Measurements from ENCODE around the gene PRTFDC1.

DNA sequence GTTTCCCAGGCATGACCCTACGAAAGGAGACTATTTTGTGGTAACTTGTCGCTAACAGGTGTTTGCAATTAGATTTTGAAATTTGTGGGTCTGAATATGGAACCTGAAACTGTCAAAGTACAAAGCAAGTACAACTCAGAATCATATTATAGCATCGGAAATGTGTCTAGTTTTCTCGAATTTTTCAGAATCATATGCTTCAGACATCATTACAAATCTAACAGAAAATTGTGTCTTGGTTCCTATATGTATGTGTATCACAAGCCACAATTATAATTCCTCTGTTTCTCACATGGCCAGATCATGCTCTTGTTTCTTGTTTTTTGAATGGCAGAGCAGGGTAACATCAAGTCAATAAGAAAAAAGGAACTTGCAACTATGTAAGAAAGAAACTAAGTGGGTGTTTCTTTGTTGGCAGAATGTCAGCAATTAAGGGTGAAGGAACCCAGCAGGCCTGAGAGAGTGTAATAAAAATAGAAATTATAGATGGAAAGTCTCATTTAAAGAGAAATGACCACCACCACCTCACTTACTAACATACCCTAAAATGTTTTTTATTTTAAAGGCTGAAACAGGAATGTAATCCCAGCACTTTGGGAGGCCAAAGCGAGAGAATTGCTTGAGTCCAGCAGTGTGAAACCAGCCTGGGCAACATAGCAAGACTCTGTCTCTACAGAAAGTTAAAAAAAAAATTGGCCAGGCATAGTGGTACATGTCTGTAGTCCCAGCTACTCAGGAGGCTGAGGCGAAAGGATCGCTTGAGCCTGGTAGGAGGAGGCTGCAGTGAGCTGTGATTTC is 51.3 kb downstream of the PRTFDC1 start:
- no peak for TF ChIP-seq CHD4 (IDR thresholded peaks at IDR 0.05; ENCODE audit: borderline replicate concordance, low read length)
- no peak for TF ChIP-seq IKZF4 (CRISPR knock-in tag; IDR thresholded peaks at IDR 0.05; ENCODE audit: borderline replicate concordance, low read depth, not compliant biosample characterization)
- TF ChIP-seq, protein P1, sequence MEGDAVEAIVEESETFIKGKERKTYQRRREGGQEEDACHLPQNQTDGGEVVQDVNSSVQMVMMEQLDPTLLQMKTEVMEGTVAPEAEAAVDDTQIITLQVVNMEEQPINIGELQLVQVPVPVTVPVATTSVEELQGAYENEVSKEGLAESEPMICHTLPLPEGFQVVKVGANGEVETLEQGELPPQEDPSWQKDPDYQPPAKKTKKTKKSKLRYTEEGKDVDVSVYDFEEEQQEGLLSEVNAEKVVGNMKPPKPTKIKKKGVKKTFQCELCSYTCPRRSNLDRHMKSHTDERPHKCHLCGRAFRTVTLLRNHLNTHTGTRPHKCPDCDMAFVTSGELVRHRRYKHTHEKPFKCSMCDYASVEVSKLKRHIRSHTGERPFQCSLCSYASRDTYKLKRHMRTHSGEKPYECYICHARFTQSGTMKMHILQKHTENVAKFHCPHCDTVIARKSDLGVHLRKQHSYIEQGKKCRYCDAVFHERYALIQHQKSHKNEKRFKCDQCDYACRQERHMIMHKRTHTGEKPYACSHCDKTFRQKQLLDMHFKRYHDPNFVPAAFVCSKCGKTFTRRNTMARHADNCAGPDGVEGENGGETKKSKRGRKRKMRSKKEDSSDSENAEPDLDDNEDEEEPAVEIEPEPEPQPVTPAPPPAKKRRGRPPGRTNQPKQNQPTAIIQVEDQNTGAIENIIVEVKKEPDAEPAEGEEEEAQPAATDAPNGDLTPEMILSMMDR (CRISPR knock-in tag; IDR thresholded peaks at IDR 0.05), result no peak
- TF ChIP-seq SUZ12 (IDR thresholded peaks at IDR 0.05; ENCODE audit: low read depth, low read length), result no peak
- no peak for TF ChIP-seq POLR2AphosphoS5 (IDR thresholded peaks at IDR 0.05; ENCODE audit: low read depth, low read length)
- TF ChIP-seq, protein P2, sequence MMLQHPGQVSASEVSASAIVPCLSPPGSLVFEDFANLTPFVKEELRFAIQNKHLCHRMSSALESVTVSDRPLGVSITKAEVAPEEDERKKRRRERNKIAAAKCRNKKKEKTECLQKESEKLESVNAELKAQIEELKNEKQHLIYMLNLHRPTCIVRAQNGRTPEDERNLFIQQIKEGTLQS (CRISPR knock-in tag; IDR thresholded peaks at IDR 0.05), result no peak
- TF ChIP-seq CCAR2 (optimal IDR thresholded peaks at IDR 0.05; ENCODE audit: low read depth, low read length), result no peak
- TF ChIP-seq, protein P3, sequence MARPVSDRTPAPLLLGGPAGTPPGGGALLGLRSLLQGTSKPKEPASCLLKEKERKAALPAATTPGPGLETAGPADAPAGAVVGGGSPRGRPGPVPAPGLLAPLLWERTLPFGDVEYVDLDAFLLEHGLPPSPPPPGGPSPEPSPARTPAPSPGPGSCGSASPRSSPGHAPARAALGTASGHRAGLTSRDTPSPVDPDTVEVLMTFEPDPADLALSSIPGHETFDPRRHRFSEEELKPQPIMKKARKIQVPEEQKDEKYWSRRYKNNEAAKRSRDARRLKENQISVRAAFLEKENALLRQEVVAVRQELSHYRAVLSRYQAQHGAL (CRISPR knock-in tag; IDR thresholded peaks at IDR 0.05; ENCODE audit: not compliant biosample characterization), result no peak
- no peak for TF ChIP-seq NBN (conservative IDR thresholded peaks at IDR 0.05)
- no peak for TF ChIP-seq EZH2 (conservative IDR thresholded peaks at IDR 0.05; ENCODE audit: low read depth, low read length)
- TF ChIP-seq NR2C2 (CRISPR knock-in tag; IDR thresholded peaks at IDR 0.05; ENCODE audit: borderline replicate concordance), result no peak
- TF ChIP-seq RAD21 (CRISPR knock-in tag; IDR thresholded peaks at IDR 0.05), result no peak
- TF ChIP-seq MEIS2 (CRISPR knock-in tag; IDR thresholded peaks at IDR 0.05), result no peak
- TF ChIP-seq, protein P4, sequence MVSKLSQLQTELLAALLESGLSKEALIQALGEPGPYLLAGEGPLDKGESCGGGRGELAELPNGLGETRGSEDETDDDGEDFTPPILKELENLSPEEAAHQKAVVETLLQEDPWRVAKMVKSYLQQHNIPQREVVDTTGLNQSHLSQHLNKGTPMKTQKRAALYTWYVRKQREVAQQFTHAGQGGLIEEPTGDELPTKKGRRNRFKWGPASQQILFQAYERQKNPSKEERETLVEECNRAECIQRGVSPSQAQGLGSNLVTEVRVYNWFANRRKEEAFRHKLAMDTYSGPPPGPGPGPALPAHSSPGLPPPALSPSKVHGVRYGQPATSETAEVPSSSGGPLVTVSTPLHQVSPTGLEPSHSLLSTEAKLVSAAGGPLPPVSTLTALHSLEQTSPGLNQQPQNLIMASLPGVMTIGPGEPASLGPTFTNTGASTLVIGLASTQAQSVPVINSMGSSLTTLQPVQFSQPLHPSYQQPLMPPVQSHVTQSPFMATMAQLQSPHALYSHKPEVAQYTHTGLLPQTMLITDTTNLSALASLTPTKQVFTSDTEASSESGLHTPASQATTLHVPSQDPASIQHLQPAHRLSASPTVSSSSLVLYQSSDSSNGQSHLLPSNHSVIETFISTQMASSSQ (IDR thresholded peaks at IDR 0.05; ENCODE audit: low read depth), result no peak
- TF ChIP-seq, protein P4 (CRISPR knock-in tag; IDR thresholded peaks at IDR 0.05; ENCODE audit: borderline replicate concordance), result no peak
